VCaP (cell line): ENCODE measurements around the gene SLC17A7.

Experiments used
- H3K27ac ChIP-seq: fragments of 450-650 bp; 2 replicates; pipeline ENCODE4 v1.5.1; 2017
- CTCF ChIP-seq: fragments of 450-650 bp; conservative IDR thresholded peaks from 2 replicates; pipeline ENCODE4 v1.5.1; 2017; ENCODE audit warnings: mild to moderate bottlenecking, moderate library complexity

Gene SLC17A7

GRCh38 chr19:49407482-49408015 lies 33.8 kb downstream of the SLC17A7 start:
- no peak overlapping the region for H3K27ac ChIP-seq
- no peak for TF ChIP-seq CTCF

GRCh38 chr19:49407079-49407478 lies 34.2 kb downstream of the SLC17A7 start:
- TF ChIP-seq CTCF, result no peak

GRCh38 chr19:49403404-49404187 lies 37.7 kb downstream of the SLC17A7 start:
- H3K27ac ChIP-seq, result no peak overlapping the region
- no peak for TF ChIP-seq CTCF

More at GRCh38 chr19:49407079-49407478, 34.2 kb downstream of the SLC17A7 start:
- no peak overlapping the region for H3K27ac ChIP-seq

GRCh38 chr19:49400029-49400428 lies 41.3 kb downstream of the SLC17A7 start:
- H3K27ac ChIP-seq, result no peak overlapping the region
- TF ChIP-seq CTCF, result no peak

GRCh38 chr19:49398931-49399330 lies 42.4 kb downstream of the SLC17A7 start:
- TF ChIP-seq CTCF, result no peak
- H3K27ac ChIP-seq, result no peak overlapping the region

GRCh38 chr19:49398001-49398615 lies 43.2 kb downstream of the SLC17A7 start:
- no peak for TF ChIP-seq CTCF
- H3K27ac ChIP-seq, result peak overlapping the region; percentile 18; the same call in 1 of the 2 replicates

GRCh38 chr19:49396738-49397505 lies 44.4 kb downstream of the SLC17A7 start:
- TF ChIP-seq CTCF, result no peak
- no peak overlapping the region for H3K27ac ChIP-seq
